Skin epidermis (tissue), 12 donors: ENCODE data around the gene NFE2L3.
"Not testable (repeated sequence)": the region's sequence is repeated elsewhere in the genome, so short reads cannot be mapped to it uniquely, and the experiment has no call there.

Experiments used
- H3K27ac ChIP-seq, 21 experiments: fragments of 200-600 bp; sonication (generic) in 11 of 21; one replicate each; pipeline ENCODE4 v1.5.0; 2020; ENCODE audit warnings: mild to moderate bottlenecking in 3 of 21, inconsistent platforms in 2 of 21, moderate library complexity in 2 of 21
- H3K4me3 ChIP-seq, 7 experiments: fragments of 200-600 bp; sonication (generic) in 2 of 7; one replicate each; pipeline ENCODE4 v1.5.0; 2020; ENCODE audit warnings: inconsistent platforms in 2 of 7, mild to moderate bottlenecking in 2 of 7, moderate library complexity in 1 of 7

NFE2L3 gene

GRCh38 chr7:26151953-26152781, at the start of gene NFE2L3:
NFE2L3 (plus strand) TSS chr7:26152198; CDS start chr7:26152499, 301 bp downstream.
- Histone ChIP-seq H3K27ac (peak within 1 kb of the TSS; percentile 27 to 83 (median 68)), H3K4me3 (peak within 1 kb of the TSS; percentile 43 to 74 (median 64))

GRCh38 chr7:26103596-26103995, 48.4 kb upstream of the NFE2L3 start:
- Histone ChIP-seq H3K4me3 (no peak overlapping the region), H3K27ac (peak overlapping the region in 2 of 21 experiments; percentile 15 to 43)

GRCh38 chr7:26105236-26105635, 46.8 kb upstream of the NFE2L3 start:
- no peak overlapping the region for H3K4me3 ChIP-seq
- H3K27ac ChIP-seq, result no peak overlapping the region

- no peak overlapping the region for H3K27ac ChIP-seq
- no peak overlapping the region for H3K4me3 ChIP-seq
These were observed 46.1 kb upstream of the NFE2L3 start for GRCh38 chr7:26105931-26106330.

- Histone ChIP-seq H3K4me3 (no peak overlapping the region), H3K27ac (no peak overlapping the region)
These were observed 39.7 kb upstream of the NFE2L3 start for GRCh38 chr7:26112203-26112740.

- H3K27ac ChIP-seq, result no peak overlapping the region
- H3K4me3 ChIP-seq, result no peak overlapping the region
These were observed 36.3 kb upstream of the NFE2L3 start for GRCh38 chr7:26115650-26116049.

GRCh38 chr7:26117142-26117807, 34.7 kb upstream of the NFE2L3 start:
- H3K4me3 ChIP-seq, result no peak overlapping the region
- H3K27ac ChIP-seq, result no peak overlapping the region

GRCh38 chr7:26117970-26118369, 34.0 kb upstream of the NFE2L3 start:
- no peak overlapping the region for H3K4me3 ChIP-seq
- no peak overlapping the region for H3K27ac ChIP-seq

GRCh38 chr7:26122745-26123144, 29.3 kb upstream of the NFE2L3 start:
- no peak overlapping the region for H3K27ac ChIP-seq

GRCh38 chr7:26124775-26125174, 27.2 kb upstream of the NFE2L3 start:
- not testable (repeated sequence) for H3K27ac ChIP-seq, H3K4me3 ChIP-seq

More at GRCh38 chr7:26122745-26123144, 29.3 kb upstream of the NFE2L3 start:
- no peak overlapping the region for H3K4me3 ChIP-seq

GRCh38 chr7:26127411-26127810, 24.6 kb upstream of the NFE2L3 start:
- Histone ChIP-seq H3K27ac (no peak overlapping the region), H3K4me3 (no peak overlapping the region)

- Histone ChIP-seq H3K27ac (no peak overlapping the region), H3K4me3 (no peak overlapping the region)
These were observed 20.9 kb upstream of the NFE2L3 start for GRCh38 chr7:26131056-26131589.

- Histone ChIP-seq H3K27ac (no peak overlapping the region), H3K4me3 (no peak overlapping the region)
These were observed 16.9 kb upstream of the NFE2L3 start for GRCh38 chr7:26135076-26135475.

- Histone ChIP-seq H3K27ac (no peak overlapping the region), H3K4me3 (no peak overlapping the region)
These were observed 16.4 kb upstream of the NFE2L3 start for GRCh38 chr7:26135551-26135950.

- H3K27ac ChIP-seq, result no peak overlapping the region
- H3K4me3 ChIP-seq, result no peak overlapping the region
These were observed 15.2 kb upstream of the NFE2L3 start for GRCh38 chr7:26136831-26137230.

- Histone ChIP-seq H3K4me3 (no peak overlapping the region), H3K27ac (no peak overlapping the region)
These were observed 11.6 kb upstream of the NFE2L3 start for GRCh38 chr7:26140380-26140779.

GRCh38 chr7:26141077-26141476, 10.9 kb upstream of the NFE2L3 start:
- no peak overlapping the region for H3K27ac ChIP-seq
- no peak overlapping the region for H3K4me3 ChIP-seq

- Histone ChIP-seq H3K4me3 (no peak overlapping the region), H3K27ac (no peak overlapping the region)
These were observed 8.5 kb upstream of the NFE2L3 start for GRCh38 chr7:26143298-26144048.

- H3K27ac ChIP-seq, result no peak overlapping the region
These were observed 7.6 kb upstream of the NFE2L3 start for GRCh38 chr7:26144184-26145080.

More at GRCh38 chr7:26144184-26145080, 7.6 kb upstream of the NFE2L3 start:
- no peak overlapping the region for H3K4me3 ChIP-seq
